HG03442 (cell line): ENCODE results near the gene KLF8.

Experiments
- ATAC-seq: cut with Tn5 transposase; IDR thresholded peaks from one replicate; pipeline ENCODE4 v1.9.1; 2021; ENCODE audit warnings: mild to moderate bottlenecking, moderate library complexity; ENCODE audit not compliant: unreplicated experiment

The KLF8 gene

GRCh38 chrX:56309881-56310280 is 77.7 kb downstream of the KLF8 start:
- no peak for ATAC-seq

GRCh38 chrX:56310581-56310980 is 78.4 kb downstream of the KLF8 start:
- no peak for ATAC-seq

GRCh38 chrX:56313308-56313707 is 81.2 kb downstream of the KLF8 start:
- no peak for ATAC-seq

GRCh38 chrX:56314334-56314733 is 82.2 kb downstream of the KLF8 start:
- no peak for ATAC-seq

- no peak for ATAC-seq
Measured at GRCh38 chrX:56318076-56318475, 85.9 kb downstream of the KLF8 start.

GRCh38 chrX:56319165-56319564 is 87.0 kb downstream of the KLF8 start:
- no peak for ATAC-seq
